Lower leg skin (tissue), 4 donors: Measurements from ENCODE around the gene ZPLD1. TPM values are rescaled to one million over a fixed set of nuclear protein-coding genes. Genes with fewer than 3 reads are reported as not detected.

Experiments
- DNase-seq, 2 donors: peaks; one replicate each; pipeline ENCODE4 v3.0.0-alpha.2; 2019; ENCODE audit warnings: low spot score in 2 of 2
- H3K4me3 ChIP-seq: fragments of 200-600 bp; sonication (generic); 2 replicates; pipeline ENCODE4 v1.5.1; 2017; ENCODE audit warnings: mild to moderate bottlenecking, low read depth; ENCODE audit not compliant: poor library complexity, severe bottlenecking
- CTCF ChIP-seq, 3 donors: fragments of 450-650 bp; IDR thresholded peaks; one replicate each; pipeline ENCODE4 v1.5.1; 2016; ENCODE audit warnings: antibody characterized with exemption in 3 of 3, mild to moderate bottlenecking in 3 of 3, moderate library complexity in 2 of 3
- POLR2A ChIP-seq, 2 donors: fragments of 450-650 bp; IDR thresholded peaks; one replicate each; pipeline ENCODE4 v1.6.1; 2016 to 2017; ENCODE audit warnings: antibody characterized with exemption in 2 of 2, mild to moderate bottlenecking in 1 of 2, moderate library complexity in 1 of 2
- WGBS, 2 donors: methylation state at CpG; one replicate each; pipeline ENCODE4 v1.1.5; 2018; 5-methylcytosine and 5-hydroxymethylcytosine counted together
- intact Hi-C: fragments of 100-400 bp; cut with DNase I; formaldehyde crosslinking; loops from one replicate; pipeline ENCODE4 v1.15.0; 2023; ENCODE audit warnings: low total_unique reads
- total RNA-seq, 4 donors: library from RNA; depleted of rRNA; stranded (reverse); fragments of >200 nt; gene quantifications; one replicate each; pipeline ENCODE4 v1.1.0, GENCODE V29; 2016

ZPLD1 gene
- 1 to 10 TPM in 1 of 4 donors, under 1 TPM in 1, not detected in 2; 0.16 to 1.3 TPM for total RNA-seq

GRCh38 chr3:102434715-102435114 is at the start of gene ZPLD1:
Gene ZPLD1, plus strand, starts transcription at chr3:102435015. Its CDS starts 3,473 bp downstream, at chr3:102438488.
- no peak for DNase-seq
- intact Hi-C loops, result no loop called here
- H3K4me3 ChIP-seq, result no peak within 1 kb of the TSS
- no peak for TF ChIP-seq CTCF (IDR thresholded peaks at IDR 0.05)
- TF ChIP-seq POLR2A (IDR thresholded peaks at IDR 0.05), result no peak

GRCh38 chr3:102390171-102390864 is 44.5 kb upstream of the ZPLD1 start:
- TF ChIP-seq CTCF (IDR thresholded peaks at IDR 0.05) (no peak), POLR2A (IDR thresholded peaks at IDR 0.05) (no peak)
- DNase-seq, result no peak
- no peak overlapping the region for H3K4me3 ChIP-seq
- WGBS, 2 donors, result 78 to 82% methylated on average over 7 of the region's 7 CpGs
- intact Hi-C loops, result no loop called here

- no peak for DNase-seq
- H3K4me3 ChIP-seq, result no peak overlapping the region
- TF ChIP-seq POLR2A (IDR thresholded peaks at IDR 0.05) (no peak), CTCF (IDR thresholded peaks at IDR 0.05) (no peak)
- intact Hi-C loops, result no loop called here
- WGBS, 2 donors, result 64 to 67% methylated on average over 1 of the region's 1 CpG
These were observed 43.9 kb upstream of the ZPLD1 start for GRCh38 chr3:102390916-102391315.

- intact Hi-C loops, result no loop called here
- H3K4me3 ChIP-seq, result no peak overlapping the region
- 70 to 80% methylated on average over 2 of the region's 2 CpGs for WGBS, 2 donors
- TF ChIP-seq POLR2A (IDR thresholded peaks at IDR 0.05) (no peak), CTCF (IDR thresholded peaks at IDR 0.05) (no peak)
- no peak for DNase-seq
These were observed 43.3 kb upstream of the ZPLD1 start for GRCh38 chr3:102391491-102391890.

- WGBS, 2 donors, result 68 to 77% methylated on average over 1 of the region's 1 CpG
- no peak for TF ChIP-seq POLR2A (IDR thresholded peaks at IDR 0.05)
- TF ChIP-seq CTCF (IDR thresholded peaks at IDR 0.05), result no peak
- H3K4me3 ChIP-seq, result no peak overlapping the region
- no peak for DNase-seq
- intact Hi-C loops, result no loop called here
These were observed 40.3 kb upstream of the ZPLD1 start for GRCh38 chr3:102394517-102394916.

- TF ChIP-seq POLR2A (IDR thresholded peaks at IDR 0.05), result no peak
- TF ChIP-seq CTCF (IDR thresholded peaks at IDR 0.05), result no peak
- intact Hi-C loops, result no loop called here
- no peak overlapping the region for H3K4me3 ChIP-seq
- DNase-seq, result no peak
- WGBS, 2 donors, result 89 to 92% methylated on average over 1 of the region's 1 CpG
These were observed 36.6 kb upstream of the ZPLD1 start for GRCh38 chr3:102398176-102398575.
